K562 treated with DMSO at 1 percent for 48 hours (cell line): ENCODE measurements around the gene FLG2. TPM values are rescaled to one million over a fixed set of nuclear protein-coding genes. Genes with fewer than 3 reads are reported as not detected.

ENCODE experiments used
- total RNA-seq: library from RNA; unstranded; fragments of 300-600 nt; gene quantifications from 2 replicates; pipeline ENCODE4 v1.2.3, GENCODE V29; 2022; ENCODE audit warnings: low replicate concordance; ENCODE audit errors: extremely low read depth

The FLG2 gene
- total RNA-seq: not detected in 2 replicates

GRCh38 chr1:152359906-152360305 lies at the start of gene FLG2:
TSS of gene FLG2 (minus strand) at chr1:152360006. CDS start at chr1:152358884, 1,122 bp downstream.

GRCh38 chr1:152325111-152325510 lies 34.7 kb downstream of the FLG2 start, which contains the start of gene FLG:
TSS of gene FLG (minus strand) at chr1:152325239. CDS start at chr1:152315456, 9,783 bp downstream.

Other genes with a start within 250 kb of the FLG2 start
- gene TCHH, start 244.6 kb downstream of the FLG2 start, total RNA-seq: not detected in 2 replicates
- not detected in 2 replicates for gene RPTN, start 200.8 kb downstream of the FLG2 start, total RNA-seq
- gene HRNR, start 135.8 kb downstream of the FLG2 start, total RNA-seq: not detected in 2 replicates
- gene FLG, start 34.8 kb downstream of the FLG2 start, total RNA-seq: not detected in 2 replicates
- not detected in 2 replicates for gene CRNN, start 54.3 kb upstream of the FLG2 start, total RNA-seq
- not detected in 2 replicates for gene LCE5A, start 150.8 kb upstream of the FLG2 start, total RNA-seq
- not detected in 2 replicates for gene CRCT1, start 154.5 kb upstream of the FLG2 start, total RNA-seq
- gene LCE3E, start 206.8 kb upstream of the FLG2 start, total RNA-seq: not detected in 2 replicates
- gene LCE3D, start 220.5 kb upstream of the FLG2 start, total RNA-seq: not detected in 2 replicates
- gene LCE3C, start 240.2 kb upstream of the FLG2 start, total RNA-seq: not detected in 2 replicates